NT2/D1 (cell line): Measurements from ENCODE around the gene OR4F15.

Experiments used
- DNase-seq: peaks from one replicate; pipeline ENCODE4 v3.0.0-alpha.2; 2011; ENCODE audit warnings: low read depth, low spot score
- H3K27me3 ChIP-seq: 2 replicates; pipeline ENCODE4 v1.6.0; 2011; ENCODE audit warnings: mild to moderate bottlenecking; ENCODE audit not compliant: insufficient read length, insufficient read depth
- H3K36me3 ChIP-seq: 2 replicates; pipeline ENCODE4 v1.6.1; 2011; ENCODE audit warnings: mild to moderate bottlenecking, low read length, mixed read lengths; ENCODE audit not compliant: insufficient read depth, insufficient read length
- H3K4me1 ChIP-seq: 2 replicates; pipeline ENCODE4 v1.5.1; 2011; ENCODE audit not compliant: insufficient read depth, insufficient read length
- H3K4me3 ChIP-seq: 2 replicates; pipeline ENCODE4 v1.5.1; 2011; ENCODE audit warnings: low read depth; ENCODE audit not compliant: insufficient read length
- H3K9ac ChIP-seq: 2 replicates; pipeline ENCODE4 v1.6.0; 2011; ENCODE audit warnings: low read depth; ENCODE audit not compliant: insufficient read length
- H3K9me3 ChIP-seq: 2 replicates; pipeline ENCODE4 v1.5.1; 2011; ENCODE audit warnings: mild to moderate bottlenecking, low read length; ENCODE audit not compliant: insufficient read depth
- SUZ12 ChIP-seq: IDR thresholded peaks from 2 replicates; pipeline ENCODE4 v1.6.1; 2011; ENCODE audit not compliant: insufficient read length, insufficient read depth; ENCODE audit errors: extremely low read depth
- YY1 ChIP-seq: IDR thresholded peaks from 2 replicates; pipeline ENCODE4 v1.6.1; 2011; ENCODE audit not compliant: insufficient read length, insufficient read depth
- ZNF274 ChIP-seq: IDR thresholded peaks from 2 replicates; pipeline ENCODE4 v1.6.1; 2011; ENCODE audit warnings: mild to moderate bottlenecking, low read depth, low read length

Gene OR4F15

GRCh38 chr15:101827257-101827656, 15.3 kb downstream of the OR4F15 start:
- DNase-seq: no peak
- TF ChIP-seq YY1 (no peak), SUZ12 (no peak), ZNF274 (no peak)
- Histone ChIP-seq H3K36me3 (no peaks in the 10 kb centered on the region), H3K9ac (no peak overlapping the region), H3K9me3 (no peaks in the 10 kb centered on the region), H3K27me3 (no peaks in the 10 kb centered on the region), H3K4me1 (no peaks in the 10 kb centered on the region), H3K4me3 (no peak overlapping the region)

DNA sequence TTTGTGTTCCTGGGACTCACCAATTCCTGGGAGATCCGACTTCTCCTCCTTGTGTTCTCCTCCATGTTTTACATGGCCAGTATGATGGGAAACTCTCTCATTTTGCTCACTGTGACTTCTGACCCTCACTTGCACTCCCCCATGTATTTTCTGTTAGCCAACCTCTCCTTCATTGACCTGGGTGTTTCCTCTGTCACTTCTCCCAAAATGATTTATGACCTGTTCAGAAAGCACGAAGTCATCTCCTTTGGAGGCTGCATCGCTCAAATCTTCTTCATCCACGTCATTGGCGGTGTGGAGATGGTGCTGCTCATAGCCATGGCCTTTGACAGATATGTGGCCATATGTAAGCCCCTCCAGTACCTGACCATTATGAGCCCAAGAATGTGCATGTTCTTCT, 16.8 kb downstream of the OR4F15 start:
- Histone ChIP-seq H3K9me3 (no peaks in the 10 kb centered on the region), H3K4me1 (no peaks in the 10 kb centered on the region), H3K9ac (no peak overlapping the region), H3K4me3 (no peak overlapping the region), H3K36me3 (no peaks in the 10 kb centered on the region), H3K27me3 (no peaks in the 10 kb centered on the region)
- DNase-seq: no peak
- TF ChIP-seq SUZ12 (no peak), YY1 (no peak), ZNF274 (no peak)

GRCh38 chr15:101841656-101842055, 29.7 kb downstream of the OR4F15 start:
- no peaks in the 10 kb centered on the region for H3K27me3 ChIP-seq
- no peaks in the 10 kb centered on the region for H3K4me1 ChIP-seq
- no peaks in the 10 kb centered on the region for H3K9me3 ChIP-seq
- H3K36me3 ChIP-seq: no peaks in the 10 kb centered on the region
- no peak for DNase-seq
- no peak overlapping the region for H3K9ac ChIP-seq
- H3K4me3 ChIP-seq: no peak overlapping the region
- no peak for TF ChIP-seq SUZ12

DNA sequence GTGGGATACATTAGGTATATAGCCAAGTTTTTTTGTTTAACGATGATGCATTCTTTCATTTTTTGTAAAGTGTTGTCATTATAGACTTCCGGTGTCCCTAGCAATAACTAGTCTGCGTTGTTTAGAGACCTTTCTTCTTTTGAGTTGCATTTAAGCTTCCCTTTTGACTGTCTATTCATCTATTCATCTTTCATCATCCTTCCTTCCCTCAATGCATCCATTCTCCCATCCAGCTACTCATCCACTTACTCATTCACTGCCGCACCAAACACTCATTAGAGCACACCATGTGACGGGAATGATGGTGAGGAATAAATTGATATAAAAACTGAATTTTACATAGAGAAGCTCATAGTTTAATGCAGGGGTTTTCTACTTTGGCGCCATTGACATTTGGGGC, 32.9 kb downstream of the OR4F15 start:
- DNase-seq: no peak
- H3K36me3 ChIP-seq: no peaks in the 10 kb centered on the region
- H3K4me1 ChIP-seq: no peaks in the 10 kb centered on the region
- no peak overlapping the region for H3K9ac ChIP-seq
- no peaks in the 10 kb centered on the region for H3K27me3 ChIP-seq
- no peaks in the 10 kb centered on the region for H3K9me3 ChIP-seq
- H3K4me3 ChIP-seq: no peak overlapping the region
- TF ChIP-seq SUZ12 (no peak), ZNF274 (no peak), YY1 (no peak)

GRCh38 chr15:101852356-101852755, 40.4 kb downstream of the OR4F15 start:
- H3K27me3 ChIP-seq: no peaks in the 10 kb centered on the region
- no peak for TF ChIP-seq ZNF274
- TF ChIP-seq SUZ12: no peak
- no peak for TF ChIP-seq YY1
- H3K9ac ChIP-seq: no peak overlapping the region
- no peaks in the 10 kb centered on the region for H3K4me1 ChIP-seq
- no peak overlapping the region for H3K4me3 ChIP-seq
- H3K36me3 ChIP-seq: no peaks in the 10 kb centered on the region
- DNase-seq: no peak
- H3K9me3 ChIP-seq: no peaks in the 10 kb centered on the region
